CD4-positive, alpha-beta T cell treated with Interleukin-15 for 4 hours (primary cell): Measurements from ENCODE around the gene NCKAP5L.
"Not testable (repeated sequence)": the region's sequence is repeated elsewhere in the genome, so short reads cannot be mapped to it uniquely, and the experiment has no call there.

ENCODE experiments used
- DNase-seq: peaks from one replicate; pipeline ENCODE4 v3.0.0-alpha.2; 2020; ENCODE audit warnings: low spot score

Gene NCKAP5L, protein sequence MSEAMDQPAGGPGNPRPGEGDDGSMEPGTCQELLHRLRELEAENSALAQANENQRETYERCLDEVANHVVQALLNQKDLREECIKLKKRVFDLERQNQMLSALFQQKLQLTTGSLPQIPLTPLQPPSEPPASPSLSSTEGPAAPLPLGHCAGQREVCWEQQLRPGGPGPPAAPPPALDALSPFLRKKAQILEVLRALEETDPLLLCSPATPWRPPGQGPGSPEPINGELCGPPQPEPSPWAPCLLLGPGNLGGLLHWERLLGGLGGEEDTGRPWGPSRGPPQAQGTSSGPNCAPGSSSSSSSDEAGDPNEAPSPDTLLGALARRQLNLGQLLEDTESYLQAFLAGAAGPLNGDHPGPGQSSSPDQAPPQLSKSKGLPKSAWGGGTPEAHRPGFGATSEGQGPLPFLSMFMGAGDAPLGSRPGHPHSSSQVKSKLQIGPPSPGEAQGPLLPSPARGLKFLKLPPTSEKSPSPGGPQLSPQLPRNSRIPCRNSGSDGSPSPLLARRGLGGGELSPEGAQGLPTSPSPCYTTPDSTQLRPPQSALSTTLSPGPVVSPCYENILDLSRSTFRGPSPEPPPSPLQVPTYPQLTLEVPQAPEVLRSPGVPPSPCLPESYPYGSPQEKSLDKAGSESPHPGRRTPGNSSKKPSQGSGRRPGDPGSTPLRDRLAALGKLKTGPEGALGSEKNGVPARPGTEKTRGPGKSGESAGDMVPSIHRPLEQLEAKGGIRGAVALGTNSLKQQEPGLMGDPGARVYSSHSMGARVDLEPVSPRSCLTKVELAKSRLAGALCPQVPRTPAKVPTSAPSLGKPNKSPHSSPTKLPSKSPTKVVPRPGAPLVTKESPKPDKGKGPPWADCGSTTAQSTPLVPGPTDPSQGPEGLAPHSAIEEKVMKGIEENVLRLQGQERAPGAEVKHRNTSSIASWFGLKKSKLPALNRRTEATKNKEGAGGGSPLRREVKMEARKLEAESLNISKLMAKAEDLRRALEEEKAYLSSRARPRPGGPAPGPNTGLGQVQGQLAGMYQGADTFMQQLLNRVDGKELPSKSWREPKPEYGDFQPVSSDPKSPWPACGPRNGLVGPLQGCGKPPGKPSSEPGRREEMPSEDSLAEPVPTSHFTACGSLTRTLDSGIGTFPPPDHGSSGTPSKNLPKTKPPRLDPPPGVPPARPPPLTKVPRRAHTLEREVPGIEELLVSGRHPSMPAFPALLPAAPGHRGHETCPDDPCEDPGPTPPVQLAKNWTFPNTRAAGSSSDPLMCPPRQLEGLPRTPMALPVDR (N-terminal part only)

DNA sequence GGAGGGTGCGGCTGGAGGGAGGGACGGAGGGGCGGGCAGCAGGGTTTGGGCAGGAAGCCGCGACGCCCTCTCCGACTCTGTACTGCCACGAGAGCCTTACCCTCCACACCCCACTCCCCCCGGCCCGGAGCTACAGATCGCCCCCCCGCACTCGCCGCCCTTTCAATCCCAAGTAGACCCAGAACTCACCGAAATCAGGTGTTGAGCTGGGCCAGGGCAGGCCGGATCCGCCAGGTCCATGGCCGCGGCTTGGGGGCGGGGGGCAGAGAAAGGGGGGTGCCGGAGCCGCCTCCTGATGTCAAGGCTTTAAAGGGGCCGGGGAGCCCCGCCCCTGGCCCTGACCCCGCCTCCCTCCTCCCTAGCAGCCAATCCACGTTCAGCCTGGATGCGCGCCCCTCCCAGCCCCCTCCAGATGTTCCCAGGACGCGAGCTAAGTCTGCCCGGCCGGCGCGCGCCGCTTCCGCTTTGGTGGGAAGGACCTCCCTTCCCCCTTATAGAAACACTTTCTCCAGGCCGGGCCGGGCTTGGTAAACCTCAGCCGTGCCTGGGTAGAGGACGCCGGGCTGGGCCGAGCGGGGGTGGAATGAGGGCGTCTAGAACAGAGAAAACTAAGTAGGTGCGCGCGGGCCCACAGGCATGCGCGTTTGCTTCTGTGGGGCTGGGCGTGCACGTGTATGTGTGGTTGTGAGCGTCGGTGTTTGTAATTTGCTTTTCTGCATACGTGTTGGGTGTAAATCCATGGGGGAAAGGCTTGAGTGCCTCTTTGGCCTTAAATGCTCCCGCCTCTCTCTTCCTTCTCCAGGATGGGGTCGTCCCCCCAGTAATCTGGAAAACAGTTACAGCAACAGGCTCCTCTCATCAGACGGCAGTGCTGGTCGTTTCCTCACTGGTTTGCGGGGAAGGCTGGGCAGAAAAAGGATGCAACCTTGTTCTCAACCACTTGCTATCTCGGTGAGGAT, at the start of gene NCKAP5L:
NCKAP5L (minus strand) TSS at position 281 of the 959 bp plus-strand sequence. CDS start 24,369 bp downstream, outside the sequence.
- peak; percentile 91 for DNase-seq

DNA sequence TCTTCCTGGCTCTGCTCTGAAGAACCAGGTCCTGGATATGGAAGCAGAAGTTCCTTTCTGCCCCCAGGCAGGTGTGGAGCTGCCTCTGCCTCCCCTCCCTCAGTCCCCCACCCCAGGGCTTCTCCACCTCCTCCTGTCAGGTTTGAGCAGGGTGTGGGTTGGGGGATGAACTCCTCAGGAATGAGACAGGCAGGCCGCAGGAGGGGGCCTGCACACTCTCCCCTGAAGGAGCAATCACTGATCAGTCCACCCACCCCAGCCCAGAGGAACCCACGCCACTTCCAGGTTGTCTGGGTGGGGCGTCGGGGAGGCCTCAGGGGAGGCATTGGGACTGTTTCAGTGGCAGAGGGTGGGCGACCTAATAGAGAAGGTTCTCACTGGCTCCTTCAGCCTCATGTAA, 48.9 kb upstream of the NCKAP5L start:
- DNase-seq = no peak

GRCh38 chr12:49876070-49876469, 47.9 kb upstream of the NCKAP5L start:
- DNase-seq = no peak

DNA sequence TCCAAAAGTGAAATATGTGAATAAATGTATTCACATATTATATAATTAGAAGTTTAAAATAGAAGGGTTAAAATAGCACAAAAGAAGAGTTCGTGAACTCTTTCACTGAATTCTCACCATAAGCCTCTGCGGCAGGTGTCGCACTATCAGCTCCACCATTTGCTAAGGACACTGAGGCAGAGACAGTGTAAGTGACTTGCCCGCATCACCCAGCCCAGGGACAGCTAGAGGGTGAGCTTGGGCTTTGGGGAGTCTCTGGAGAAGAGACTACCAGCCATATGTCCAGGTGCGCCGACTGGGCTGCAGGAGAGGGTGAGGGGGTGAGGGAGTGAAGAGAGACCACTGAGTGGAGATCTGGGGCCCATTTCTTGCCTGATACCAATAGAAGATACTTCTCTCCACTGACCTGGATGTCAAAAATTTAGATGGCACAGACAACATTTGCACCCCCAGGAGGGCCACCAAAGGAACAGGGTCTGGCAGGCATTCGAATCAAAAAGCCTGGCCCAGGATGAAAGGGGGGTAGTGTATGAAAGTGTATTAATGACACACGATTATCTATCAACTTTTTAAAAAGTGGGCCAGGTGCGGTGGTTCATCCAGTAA, 47.0 kb upstream of the NCKAP5L start:
- DNase-seq = no peak

DNA sequence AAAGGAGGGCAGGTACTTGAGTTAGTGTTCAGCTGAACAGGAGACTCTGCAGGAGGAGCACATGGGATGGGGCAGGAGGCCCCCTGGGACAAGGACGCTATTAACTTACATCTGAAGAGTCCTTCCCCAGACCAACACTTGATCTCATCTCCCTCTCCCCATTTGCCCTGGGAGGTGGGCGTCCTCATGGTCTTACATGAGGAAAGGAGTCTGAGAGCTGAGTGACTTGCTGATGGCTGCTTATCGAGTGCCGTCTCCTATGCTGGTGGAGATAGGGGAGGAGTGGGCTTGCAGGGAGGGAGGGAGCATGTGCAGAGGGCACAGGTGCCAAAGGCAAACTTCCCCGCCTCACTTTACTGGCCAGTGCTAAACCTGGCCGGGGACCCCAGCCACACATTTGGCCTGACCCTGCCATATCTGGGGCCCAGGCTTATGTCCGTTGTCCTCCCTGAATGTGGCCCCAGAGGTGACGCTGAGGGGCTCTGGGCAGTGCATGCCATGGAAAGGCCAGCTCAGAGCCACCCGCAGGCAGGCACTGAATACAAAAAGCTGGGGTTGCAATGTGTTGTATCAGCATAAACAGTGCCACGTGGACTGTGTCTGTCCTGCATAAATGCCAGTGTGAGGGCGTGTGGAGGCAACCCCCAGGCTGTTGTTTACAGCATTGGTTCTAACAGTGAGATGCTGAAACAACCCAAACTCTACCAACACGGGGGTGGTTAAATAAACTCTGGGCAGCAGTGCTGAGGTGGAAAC, 46.1 kb upstream of the NCKAP5L start:
- no peak for DNase-seq

DNA sequence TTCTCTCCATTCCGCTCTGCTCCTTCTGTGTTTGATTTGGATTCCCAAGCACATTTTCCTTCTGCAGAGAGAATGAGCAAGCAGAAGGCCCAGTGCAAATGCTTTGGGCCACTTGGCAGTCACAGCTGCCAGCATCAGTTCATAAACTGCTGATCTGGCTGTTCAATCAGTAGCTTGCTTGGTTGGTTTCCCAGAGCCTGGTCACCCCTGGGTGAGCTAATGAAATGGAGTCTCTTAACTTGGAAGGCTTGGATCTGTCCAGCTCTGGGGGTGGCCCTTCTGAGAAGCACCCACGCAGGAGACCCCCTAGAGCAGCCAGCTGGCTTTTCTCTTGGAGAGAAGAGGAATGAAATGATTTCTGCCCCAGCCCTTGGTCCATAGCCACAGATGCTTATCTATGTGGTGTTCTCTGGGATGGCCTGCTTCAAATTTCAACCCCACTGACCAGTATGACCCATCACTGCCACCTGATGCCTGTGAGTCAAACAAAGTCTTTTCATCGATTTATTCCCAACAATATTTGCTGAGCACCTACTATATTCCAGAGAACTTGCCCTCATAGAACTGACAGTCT, 45.2 kb upstream of the NCKAP5L start:
- no peak for DNase-seq

DNA sequence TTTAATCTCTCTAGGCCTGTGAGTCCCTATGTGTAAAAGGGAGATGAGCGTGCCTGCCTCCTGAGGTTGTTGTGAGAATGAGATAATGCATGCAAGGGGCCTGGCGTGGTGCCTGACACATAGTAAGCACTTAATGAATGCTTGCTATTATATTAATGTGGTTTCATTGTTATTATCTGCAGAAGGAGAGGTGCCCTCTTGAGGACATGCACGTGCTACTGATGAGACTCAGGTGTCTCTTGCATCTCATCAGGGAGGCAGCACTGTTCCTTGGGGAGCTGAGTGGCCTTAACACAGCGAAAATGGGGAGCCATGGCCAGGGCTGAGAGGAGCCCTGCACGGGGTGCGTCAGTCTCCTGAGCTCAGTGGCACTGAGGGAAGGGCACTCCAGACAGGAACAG, 44.6 kb upstream of the NCKAP5L start:
- no peak for DNase-seq

GRCh38 chr12:49872381-49872780, 44.2 kb upstream of the NCKAP5L start:
- no peak for DNase-seq

DNA sequence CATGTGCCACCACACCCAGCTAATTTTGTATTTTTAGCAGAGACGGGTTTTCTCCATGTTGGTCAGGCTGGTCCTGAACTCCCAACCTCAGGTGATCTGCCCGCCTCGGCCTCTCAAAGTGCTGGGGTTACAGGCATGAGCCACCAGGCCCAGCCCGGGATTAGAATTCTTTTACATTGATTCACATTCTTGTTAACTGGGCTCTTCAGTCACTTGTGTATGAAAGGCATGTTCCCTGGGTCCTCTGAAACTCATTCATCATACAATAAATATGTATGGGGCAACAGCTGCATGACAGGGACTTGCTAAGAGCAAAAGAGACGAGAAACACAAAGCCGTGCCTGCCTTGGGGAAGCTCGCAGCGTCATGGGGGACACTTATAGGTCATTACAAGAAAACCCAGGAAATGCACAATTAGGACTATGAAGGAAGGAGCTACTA, 43.6 kb upstream of the NCKAP5L start:
- DNase-seq = not testable (repeated sequence)

GRCh38 chr12:49871263-49871561, 43.0 kb upstream of the NCKAP5L start:
- DNase-seq = no peak

GRCh38 chr12:49870501-49871262, 42.5 kb upstream of the NCKAP5L start:
- DNase-seq = no peak

DNA sequence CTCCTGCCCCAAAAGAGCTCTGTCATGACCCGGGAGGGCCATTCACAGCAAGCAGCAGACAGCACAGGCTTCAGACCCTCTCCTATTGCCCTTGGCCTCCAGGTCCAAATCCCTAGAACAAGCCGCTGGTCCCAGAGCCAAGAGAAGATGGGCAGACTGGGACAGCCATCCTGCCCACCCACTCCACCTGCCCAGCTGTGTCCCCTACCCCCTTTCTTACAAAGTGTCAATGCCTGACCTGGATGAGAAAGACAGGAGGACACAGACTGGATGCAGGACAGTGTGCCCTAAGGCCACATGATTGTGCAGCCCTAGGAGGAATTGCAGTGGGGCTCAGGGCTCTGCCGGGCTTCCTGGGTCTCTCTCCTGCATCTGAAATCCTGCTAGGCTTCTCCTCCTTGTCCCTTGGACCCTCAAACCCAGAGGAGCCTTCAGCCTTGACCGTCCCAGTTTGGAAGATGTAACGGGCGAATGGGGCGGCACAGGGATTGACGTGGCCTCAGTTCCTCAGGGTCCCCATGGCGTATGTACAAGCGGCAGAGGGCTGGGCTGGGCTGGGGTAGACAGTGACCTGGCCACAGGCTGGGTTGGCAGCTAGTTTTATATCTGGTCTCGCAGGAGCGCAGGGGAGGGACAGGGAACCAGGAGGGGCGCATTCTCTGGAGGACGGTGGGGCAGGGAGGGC, 41.7 kb upstream of the NCKAP5L start:
- DNase-seq = no peak

- no peak for DNase-seq
Measured at GRCh38 chr12:49868952-49869815, 41.0 kb upstream of the NCKAP5L start.

DNA sequence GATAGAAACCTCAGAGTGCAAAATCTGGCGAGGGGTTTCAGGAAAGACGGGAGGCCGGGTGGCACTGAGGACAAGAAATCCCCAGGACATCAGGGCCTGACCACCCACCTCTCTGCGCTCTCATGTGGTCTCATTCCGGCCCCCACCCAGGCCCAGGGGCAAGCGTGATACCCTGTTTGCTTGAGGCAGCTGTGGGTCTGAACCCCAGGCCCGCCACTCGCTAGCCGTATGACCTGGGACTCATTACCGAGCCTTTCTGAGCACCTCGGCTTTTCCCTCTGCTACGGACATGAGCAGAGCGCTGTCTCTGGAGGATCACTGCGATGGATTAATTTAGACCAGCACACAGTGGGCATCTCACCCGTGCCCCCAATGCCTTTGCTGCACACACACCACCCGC, 40.2 kb upstream of the NCKAP5L start:
- no peak for DNase-seq

DNA sequence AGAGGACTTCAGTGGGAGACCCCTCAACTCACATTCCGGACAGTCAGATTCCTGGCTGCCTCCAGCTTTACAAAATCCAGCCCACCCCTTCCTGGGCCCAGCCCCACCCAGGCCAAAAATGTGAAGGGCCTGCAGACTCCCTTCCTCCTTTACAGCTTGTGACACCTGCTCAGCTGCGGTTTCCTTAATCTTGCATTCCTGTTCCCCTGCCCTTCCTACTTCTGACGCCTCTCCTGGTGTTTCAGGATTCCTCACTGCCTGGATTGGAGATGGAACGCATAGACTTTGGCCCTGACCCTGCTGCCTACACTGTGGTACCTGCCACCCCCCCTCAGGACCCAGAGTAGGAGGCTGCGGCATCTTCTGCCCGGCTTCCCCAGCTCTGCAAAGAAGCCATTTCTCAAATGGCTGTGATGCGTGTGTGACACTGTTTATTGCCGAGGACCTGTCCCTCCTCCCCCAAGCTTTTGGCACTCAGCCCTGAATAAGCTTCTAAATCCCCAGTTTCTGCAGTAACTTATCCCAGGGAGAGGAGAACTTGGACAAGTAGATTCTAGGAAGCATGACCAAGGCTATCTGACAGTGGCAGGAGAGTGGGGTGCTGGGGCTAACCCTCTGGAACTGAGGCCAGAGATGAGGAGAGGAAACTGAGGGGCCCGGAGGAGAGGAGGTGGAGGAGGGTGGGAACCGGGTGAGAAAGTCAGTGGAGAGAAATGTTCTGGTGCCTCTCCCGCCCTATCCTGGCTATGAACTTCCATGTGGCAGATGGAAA, 39.5 kb upstream of the NCKAP5L start:
- DNase-seq = no peak

DNA sequence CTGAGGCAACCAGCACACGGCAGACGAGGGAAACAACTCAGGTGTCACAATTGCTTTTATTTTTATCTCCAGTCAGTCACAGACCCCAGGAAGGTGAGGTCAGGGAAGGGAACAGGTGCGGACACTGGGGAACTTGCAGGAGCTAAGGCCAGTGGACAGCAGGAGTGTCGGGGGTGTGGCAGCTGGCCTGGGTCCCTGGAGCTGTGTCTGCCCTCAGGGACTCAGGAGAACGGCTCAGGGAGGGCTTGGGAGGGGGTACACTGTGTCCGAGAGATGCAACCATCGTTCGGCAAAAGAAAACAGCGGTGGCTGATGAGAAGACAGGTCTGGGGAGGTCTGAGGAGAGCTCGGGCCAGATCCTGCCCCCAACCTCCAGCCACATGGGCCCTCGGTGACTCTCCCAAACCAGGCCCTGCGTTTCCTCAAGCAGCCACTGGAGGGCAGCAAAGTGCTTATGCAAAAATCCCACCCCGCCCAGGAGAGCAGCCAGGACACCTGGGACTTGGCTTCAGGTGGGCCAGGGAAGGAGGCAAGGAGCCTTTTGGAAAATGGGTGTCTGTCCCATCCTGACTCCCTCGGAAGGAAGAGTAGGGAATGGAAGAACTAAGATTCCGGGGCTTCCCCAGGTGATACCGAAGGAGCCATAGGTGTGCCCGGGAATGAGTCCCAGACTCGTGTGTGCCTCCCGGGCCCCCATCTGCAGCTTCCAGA, 38.8 kb upstream of the NCKAP5L start:
- peak; percentile 73 for DNase-seq
